HG02588 (cell line): ENCODE measurements around the gene PCYT1A.
"Not testable (repeated sequence)": the region's sequence is repeated elsewhere in the genome, so short reads cannot be mapped to it uniquely, and the experiment has no call there.

Source experiments
- ATAC-seq: cut with Tn5 transposase; IDR thresholded peaks from one replicate; pipeline ENCODE4 v1.9.1; 2021; ENCODE audit warnings: mild to moderate bottlenecking, moderate library complexity; ENCODE audit not compliant: unreplicated experiment

PCYT1A gene

DNA sequence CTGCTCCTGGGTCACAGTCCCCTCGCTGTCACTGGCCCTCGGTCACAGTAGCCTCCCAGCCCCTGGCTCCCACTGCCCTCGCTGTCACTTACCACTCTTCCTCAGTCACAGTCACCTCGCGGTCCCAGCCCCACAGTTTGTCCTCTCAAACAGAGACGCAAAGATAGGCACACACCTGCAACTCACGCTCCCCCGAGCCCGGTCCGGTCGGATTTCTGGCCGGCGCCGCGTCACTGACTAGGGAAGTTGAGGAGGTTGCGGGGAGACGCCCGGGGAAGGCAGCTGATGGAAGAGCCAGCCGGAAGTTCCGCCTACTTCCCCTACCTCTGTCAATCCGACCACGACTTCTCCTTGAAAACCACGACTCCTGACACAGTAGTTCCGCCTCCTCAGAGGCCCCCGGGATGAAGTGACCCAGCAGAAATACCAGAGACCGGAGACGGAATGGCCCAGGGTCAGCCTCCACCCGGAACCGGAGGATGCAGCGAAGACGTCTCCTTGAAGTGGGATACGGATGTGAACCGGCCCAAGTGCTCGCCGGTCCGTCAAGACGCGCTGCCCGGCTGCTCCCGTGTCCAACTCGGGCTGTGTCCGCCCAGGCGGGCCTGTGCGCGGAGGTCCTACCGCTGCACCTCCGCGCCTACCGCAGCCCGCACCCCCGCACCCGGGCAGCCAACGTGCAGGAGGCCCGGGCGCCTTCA lies at the start of gene PCYT1A:
Gene PCYT1A, minus strand, starts transcription at position 287 of the 701 bp plus-strand sequence. CDS start 17,195 bp downstream, outside the sequence.
- peak; percentile 87 for ATAC-seq

DNA sequence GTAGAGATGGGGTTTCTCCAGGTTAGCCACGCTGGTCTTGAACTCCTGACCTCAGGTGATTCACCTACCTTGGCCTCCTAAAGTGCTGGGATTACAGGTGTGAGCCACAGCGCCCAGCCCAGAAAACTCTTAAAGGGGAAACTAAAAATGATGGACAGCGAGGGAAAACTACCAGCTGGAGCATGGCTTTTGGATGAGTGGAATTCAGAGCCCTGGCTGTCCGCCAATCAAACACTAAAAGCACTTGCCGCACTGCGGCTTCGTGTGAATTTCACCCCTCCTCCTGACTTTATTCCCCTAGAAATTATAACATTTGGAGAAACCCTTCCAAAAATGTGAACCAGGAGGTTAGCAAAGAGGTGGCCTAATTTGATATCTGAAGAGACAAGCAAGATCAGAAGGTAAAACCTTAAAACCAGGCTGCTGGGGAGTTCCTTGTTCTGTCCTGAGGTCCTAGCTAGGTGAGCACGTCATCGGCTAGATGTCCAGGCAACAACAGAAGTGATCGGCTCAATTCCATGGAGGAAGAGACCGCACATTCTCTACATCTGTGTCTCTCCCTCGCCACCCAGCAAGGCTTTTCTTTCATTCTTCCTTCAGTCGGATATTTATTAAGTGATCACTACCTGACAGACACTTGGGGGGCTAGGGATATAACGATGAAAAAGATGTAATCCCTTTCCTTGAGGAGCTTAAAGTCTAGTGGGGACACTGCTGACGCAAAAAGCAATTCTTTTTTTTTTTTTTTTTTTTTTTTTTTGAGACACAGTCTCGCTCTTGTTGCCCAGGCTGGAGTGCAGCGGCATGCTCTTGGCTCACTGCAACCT lies 49.0 kb upstream of the PCYT1A start:
- ATAC-seq = no peak

DNA sequence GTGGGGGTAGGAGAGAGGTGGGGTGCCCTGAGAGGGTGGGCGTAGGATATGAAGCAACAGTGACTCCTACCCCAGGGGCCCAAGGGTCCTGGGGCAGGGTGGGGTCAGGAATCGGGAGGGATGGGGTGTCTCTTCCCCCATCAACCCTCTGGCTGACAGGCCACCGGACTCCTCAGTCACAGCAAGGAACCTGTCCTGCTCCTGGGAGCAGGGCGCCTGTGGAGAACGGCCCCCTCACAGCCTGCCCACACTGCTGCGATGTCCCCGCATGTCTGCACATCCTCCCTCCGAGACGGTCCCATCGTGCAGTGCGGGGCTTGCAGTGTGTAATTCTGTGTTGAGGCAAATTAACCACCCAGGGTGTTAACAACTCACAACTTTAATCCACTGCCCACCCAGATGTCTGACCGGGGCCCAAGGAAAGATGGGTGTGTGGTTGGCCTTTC lies 48.0 kb upstream of the PCYT1A start:
- ATAC-seq = no peak

DNA sequence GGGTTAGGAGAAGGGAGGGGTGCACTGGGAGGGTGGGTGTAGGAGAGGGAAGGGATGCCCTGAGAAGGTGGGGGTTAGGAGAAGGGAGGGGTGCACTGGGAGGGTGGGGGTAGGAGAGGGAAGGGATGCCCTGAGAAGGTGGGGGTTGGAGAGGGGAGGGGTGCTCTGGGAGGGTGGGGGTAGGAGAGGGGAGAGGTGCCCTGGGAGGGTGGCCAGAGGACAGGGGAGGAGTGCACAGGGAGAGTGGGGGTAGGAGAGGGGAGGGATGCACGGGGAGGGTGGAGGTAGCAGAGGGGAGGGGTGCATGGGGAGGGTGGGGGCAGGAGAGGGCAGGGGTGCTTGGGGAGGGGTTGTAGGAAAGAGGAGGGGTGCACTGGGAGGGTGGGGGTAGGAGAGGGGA lies 47.5 kb upstream of the PCYT1A start:
- no peak for ATAC-seq

DNA sequence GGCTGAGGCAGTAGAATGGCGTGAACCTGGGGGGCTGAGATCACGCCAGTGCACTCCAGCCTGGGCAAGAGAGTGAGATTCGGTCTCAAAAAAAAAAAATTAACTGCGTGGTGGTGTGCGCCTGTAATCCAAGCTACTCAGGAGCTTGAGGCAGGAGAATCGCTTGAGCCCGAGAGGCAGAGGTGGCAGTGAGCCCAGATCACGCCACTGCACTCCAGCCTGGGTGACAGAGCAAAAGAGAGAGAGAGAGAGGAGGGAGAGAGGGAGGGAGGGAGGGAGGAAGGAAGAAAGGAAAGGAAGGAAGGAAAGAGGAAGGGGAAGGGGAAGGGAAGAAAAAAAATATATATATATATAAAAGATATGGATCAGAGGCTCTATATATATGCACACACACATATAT lies 44.6 kb upstream of the PCYT1A start:
- no peak for ATAC-seq

DNA sequence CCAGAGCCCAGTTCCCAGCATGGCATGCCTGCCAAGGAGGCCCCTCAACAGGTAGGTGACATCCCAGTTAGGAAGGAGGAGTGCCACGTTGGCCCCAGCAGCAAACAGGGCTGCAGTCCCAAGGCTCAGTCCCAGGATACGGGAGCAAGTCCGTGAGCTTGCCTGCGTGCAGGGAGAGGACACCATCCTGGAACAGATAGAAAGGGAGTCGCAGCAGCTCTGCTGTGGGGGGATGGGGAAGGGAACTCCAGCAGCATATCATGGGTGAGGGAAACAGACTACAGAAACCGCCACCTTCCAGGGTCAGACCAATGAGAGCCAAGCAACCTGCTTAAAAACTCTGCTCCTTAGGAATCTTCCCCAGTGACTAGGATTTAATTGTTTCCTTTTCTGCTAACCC lies 39.9 kb upstream of the PCYT1A start:
- no peak for ATAC-seq

DNA sequence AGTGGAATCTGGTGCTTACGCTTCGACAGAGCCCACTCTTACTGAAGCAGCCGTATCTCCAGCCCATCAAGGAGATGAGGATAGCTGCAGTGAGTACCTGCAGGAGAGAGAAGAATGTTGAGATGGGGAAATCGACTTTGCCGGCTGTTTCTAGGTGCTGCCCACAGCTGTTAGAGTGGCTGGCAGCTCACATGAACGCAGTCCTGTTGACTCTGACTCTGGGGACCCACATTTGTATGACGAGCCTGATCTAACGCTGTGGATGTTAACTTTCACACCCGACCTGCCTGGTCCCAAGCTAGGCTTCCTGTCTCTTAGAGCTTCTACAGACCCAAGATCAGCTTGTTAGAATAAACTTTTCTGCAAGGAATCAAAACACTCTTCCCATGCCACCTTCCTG lies 39.4 kb upstream of the PCYT1A start:
- ATAC-seq = no peak

DNA sequence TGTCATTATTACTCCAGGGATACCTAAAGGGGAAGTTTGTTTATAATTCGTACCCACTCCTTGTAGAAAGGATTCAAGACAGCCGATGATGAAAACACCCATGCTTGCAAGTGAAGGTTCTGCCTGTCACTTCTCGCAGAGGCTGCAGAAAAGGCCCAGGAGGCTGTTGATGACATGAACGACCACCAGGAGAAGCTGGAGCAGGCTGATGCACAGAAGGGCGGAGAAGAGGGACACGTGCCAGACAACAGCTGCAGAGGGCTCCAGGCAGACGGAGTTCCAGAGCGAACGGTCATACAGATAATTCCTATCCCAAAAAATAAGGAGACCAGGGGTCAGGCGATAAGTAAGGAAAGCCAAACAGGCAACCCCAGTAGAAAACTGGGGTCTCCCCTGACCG lies 36.2 kb upstream of the PCYT1A start:
- ATAC-seq = no peak

DNA sequence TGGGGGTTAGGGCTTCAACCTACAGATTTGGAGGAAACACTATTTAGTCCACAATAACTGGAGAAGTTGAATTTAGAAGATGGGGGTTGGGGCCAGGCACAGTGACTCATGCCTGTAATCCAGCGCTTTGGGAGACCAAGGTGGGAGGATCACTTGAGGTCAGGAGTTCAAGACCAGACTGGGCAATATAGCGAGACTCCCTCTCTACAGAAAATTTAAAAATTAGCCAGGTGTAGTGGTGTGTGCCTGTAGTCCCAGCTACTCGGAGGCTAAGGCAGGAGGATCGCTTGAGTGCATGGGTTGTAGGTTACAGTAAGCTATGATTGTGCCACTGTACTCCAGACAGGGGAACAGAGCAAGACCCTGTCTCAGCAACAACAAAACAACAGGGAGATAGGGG lies 35.5 kb upstream of the PCYT1A start:
- no peak for ATAC-seq

DNA sequence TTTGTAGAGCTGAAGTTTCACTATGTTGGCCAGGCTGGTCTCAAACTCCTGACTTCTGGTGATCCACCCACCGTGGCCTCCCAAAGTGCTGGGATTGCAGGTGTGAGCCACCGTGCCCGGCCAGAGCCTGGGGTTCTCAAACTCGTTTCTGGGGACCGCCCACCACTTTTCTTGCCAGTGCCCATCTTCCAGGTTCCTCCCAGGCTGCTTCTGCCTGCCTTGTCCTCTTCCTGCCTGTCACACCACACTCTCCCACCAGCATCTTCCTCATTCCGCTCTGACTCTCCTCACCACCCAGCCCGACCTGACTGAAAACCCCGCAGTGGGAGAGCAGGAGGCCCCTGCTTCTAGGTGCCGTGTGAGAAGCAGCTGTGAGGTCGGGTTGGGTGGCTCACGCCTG lies 33.6 kb upstream of the PCYT1A start:
- ATAC-seq = no peak

DNA sequence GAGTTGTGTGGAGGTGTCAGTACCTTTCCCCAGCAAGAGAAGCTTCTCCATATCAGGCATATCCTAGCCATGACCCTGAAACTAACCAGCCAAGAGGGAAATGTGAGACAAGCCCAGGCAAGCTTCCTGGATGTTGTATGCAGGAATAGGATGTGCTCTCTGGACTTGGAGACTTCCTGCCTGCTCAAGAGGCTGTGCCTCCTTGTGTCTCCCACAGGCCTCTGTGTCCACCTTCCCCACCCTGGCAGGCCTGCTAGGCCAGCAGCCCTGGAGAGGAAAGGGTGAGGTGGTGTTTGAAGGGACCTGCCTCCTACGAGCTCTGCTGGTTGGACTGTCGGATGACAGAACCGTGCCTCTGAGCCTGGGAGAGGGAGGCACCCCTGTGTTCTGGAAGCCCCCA lies 32.6 kb upstream of the PCYT1A start:
- no peak for ATAC-seq

DNA sequence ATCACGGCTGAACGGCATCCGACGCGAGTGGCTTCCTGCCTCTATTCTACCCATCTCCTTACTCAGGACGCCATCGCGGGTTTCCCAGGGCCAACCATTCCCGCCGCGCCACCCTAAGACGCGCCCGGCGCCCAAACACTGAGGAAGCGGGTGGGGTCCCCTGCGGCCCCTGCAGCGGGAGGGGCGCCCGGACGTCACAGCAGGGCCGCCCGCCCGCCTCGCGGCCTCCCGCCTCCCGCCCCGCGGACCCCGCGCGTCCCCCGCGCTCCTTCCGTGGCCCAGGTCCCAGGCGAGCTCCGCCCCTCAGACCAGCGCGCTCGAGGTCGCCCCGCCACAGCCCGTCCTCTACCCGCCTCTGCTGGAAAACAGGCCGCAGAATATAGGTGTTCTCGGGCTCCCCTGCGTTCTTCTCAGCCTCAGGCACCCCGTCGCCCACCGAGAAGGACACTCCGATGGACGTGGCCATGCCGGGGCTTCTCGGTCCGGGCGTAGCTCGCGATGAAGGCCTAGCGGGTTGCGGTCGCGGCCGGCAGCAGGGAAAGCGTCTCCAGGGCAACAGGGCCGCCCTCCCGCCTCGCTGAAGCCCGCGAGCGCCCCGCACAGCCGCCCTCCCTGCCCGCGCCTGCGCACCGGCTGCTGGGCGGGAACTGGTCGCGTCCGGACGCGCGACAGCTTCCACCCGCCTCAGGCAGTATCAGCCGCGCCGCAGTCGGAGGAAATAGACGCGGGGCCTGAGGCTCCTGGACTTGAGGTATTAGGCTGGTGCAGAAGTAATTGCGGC lies 30.4 kb upstream of the PCYT1A start, which contains the start of gene DYNLT2B:
Gene DYNLT2B, minus strand, starts transcription at position 554 of the 781 bp plus-strand sequence. Its CDS starts 88 bp downstream, at position 466.
- ATAC-seq = peak; percentile 88

DNA sequence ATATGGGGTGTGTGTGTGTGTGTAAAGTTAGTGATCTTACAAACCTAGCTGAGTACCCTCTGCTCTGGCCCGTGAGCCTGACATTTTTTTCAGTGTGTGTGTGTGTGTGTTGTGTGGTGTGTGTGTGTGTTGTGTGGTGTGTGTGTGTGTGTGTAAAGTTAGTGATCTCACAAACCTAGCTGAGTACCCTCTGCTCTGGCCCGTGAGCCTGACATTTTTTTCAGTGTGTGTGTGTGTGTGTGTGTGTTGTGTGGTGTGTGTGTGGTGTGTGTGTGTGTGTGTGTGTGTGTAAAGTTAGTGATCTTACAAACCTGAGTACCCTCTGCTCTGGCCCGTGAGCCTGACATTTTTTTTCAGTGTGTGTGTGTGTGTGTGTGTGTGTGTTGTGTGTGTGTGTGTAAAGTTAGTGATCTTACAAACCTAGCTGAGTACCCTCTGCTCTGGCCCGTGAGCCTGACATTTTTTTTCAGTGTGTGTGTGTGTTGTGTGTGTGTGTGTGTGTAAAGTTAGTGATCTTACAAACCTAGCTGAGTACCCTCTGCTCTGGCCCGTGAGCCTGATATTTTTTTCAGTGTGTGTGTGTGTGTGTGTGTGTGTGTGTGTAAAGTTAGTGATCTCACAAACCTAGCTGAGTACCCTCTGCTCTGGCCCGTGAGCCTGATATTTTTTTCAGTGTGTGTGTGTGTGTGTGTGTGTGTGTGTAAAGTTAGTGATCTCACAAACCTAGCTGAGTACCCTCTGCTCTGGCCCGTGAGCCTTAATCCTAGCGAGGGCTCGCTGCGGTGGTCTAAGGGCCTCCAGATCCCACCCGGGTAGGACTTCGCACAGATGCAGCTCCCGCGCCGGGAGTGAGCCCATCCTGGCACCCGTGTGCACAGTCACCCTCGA lies 29.5 kb upstream of the PCYT1A start:
- ATAC-seq = not testable (repeated sequence)

DNA sequence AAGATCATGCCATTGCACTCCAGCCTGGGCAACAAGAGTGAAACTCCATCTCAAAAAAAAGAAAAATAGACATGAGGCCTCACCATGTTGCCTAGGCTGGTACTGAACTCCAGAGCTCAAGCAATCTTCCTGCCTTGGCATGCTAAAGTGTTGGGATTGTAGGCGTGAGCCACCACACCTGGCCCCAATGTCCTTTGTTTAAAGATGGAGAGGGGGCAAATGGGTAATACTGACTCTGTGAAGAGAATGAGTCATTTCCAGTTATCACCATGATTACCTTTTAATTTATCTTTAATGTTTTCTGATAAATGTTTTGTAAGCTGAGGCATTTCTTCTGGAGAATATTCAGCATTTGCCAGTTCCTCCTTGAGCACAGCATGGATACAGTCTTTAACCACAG lies 28.3 kb upstream of the PCYT1A start:
- ATAC-seq = no peak

DNA sequence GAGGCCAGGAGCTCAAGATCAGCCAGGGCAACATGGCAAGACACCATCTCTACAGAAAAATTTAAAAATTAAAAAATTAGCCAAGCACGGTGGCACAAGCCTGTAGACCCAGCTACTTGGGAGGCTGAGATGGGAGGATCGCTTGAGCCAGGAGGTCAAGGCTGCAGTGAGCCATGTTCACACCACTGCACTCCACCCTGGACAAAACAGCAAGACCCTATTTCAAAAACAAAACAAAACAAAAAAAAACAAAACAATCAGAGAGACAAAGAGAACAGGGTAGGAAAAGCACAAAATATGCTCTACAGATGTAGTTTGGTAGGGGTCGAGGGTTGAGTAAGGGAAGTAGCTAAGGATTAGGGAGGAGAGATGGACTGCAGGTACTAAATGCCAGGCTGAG lies 27.1 kb upstream of the PCYT1A start:
- no peak for ATAC-seq

DNA sequence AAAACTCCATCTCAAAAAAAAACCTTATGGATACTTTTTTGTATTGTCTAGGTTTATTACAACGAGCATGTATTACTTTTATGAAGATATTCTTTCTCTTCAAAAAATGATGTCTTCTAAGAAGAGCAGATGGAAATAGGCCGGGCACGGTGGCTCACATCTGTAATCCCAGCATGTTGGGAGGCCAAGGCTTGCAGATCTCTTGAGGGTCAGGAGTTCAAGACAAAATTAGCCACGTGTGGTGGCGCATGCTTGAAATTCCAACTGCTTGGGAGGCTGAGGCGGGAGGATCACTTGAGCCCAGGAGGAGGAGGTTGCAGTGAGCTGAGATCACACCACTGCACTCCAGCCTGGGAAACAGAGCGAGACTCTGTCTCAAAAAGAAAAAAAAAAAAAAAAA lies 26.6 kb upstream of the PCYT1A start:
- not testable (repeated sequence) for ATAC-seq

DNA sequence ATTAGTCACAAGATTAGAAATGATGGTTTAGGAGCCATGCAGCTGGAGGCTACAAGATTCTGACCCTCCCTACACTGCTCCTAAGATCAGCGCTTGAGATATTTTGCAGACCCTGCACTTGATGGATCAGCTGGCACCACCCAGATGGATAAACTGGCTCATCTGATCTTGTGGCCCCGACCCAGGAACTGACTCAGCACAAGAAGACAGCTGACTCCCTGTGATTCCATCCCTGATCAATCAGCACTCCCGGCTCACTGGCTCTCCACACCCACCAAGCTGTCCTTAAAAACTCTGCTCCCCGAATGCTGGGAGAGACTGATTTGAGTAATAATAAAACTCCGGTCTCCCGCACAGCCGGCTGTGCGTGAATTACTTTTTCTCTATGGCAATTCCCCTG lies 15.4 kb upstream of the PCYT1A start:
- ATAC-seq = not testable (repeated sequence)

DNA sequence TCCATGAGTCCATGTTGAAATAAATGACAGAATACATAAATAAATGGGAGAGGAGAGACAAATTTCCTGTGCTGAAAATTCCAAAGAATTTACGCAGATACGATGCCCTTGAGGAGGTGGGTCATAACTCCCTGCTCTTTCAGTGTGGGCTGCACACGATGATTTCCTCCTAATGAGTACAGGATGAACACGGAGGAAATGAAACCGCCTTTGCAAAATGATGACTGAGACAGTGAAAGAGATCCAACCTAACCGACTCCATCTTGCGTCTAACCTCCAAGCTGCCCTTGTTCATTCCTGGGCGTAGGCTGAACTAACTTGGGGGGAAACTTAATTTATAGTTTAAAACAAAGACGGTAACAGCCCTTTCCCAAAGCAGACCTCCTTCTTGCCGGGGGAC lies 15.0 kb upstream of the PCYT1A start:
- not testable (repeated sequence) for ATAC-seq

DNA sequence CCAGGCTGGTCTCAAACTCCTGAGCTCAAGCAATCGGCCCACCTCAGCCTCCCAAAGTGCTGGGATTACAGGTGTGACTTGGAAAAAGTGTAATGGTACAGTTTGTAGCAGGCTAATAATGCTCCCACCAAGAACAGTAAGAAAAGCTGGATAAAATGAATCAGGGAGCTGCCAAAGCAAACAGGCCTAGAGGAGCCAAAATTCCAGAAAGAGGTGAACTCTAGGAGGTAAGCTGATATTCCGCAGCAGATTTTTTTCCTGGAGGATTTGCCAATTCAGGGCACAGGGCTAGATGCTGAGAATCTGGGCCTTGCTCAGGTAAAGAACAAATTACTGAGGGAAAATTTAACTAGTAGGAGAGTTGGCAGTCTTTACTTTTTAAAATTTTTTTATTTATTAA lies 11.0 kb upstream of the PCYT1A start:
- no peak for ATAC-seq

DNA sequence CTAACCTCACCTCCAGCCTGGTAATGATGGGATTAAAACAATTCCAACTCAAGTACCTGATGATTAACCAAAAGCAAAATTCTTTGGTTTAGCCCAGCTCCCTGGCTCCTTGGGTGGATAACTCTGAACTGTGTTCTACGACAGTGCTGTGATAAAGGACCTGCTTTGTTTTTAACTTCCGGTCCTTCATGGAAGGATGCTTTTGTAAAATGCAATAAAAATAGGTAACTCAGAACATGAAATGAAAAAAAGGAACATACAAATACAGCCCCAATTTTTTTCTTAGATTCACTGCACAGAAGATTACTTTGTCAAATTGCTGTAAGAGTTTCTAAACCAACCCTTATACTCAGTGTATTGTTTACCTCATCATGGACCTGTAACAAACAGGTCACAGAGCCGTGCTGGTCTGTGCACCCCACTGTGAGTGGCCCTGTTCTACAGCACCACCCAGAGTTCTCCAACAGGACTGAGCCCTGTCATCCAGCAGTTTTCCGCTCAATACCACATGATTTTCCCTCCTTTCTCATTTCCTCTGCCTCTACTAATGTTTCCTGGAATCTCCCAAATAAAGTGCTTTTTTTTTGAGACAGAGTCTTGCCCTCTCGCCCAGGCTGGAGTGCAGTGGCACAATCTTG lies 4.9 kb upstream of the PCYT1A start:
- ATAC-seq = no peak
